NCI-H1436 treated with DMSO at 0.1 percent for 48 hours (cell line): ENCODE measurements around the gene RREB1.
"Not testable (repeated sequence)": the region's sequence is repeated elsewhere in the genome, so short reads cannot be mapped to it uniquely, and the experiment has no call there.

Experiments used
- DNase-seq: peaks from one replicate; lab custom pipeline; 2025; lab: John Stamatoyannopoulos, UW

The RREB1 gene

DNA sequence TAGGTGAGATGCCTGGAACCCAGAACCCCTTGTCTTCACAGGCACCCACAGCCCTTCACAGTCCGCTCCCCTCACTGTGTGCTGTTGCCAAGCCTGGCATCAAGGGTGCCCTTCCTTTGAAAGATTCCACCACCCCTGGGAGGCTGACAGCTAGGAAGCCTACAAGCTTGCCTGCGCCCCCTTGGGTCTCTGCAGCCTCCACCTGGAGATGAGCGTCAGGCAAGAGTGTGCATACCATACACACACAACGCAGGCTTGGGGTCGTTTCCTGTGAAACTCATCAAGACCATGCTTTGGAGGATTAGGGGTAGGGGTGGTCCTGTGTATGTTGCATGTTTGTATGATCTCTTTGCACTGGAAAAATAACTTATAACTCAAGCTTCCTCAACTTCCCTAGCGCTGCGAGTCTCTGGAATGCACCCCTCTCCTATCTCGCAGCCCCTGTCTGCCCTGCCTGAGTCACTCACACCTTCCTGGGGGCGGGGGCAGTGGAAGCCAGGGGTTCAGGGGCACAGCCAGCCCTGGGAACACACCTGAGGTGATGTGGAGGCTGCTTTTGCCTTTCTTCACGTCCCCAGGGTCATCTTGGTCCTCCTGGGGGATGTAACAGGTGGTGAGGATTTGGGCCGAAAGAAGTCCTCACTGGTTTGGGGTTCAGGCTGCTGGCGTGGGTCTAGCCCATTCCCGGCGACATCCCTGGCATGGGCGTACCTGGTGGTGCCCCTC is 138.1 kb downstream of the RREB1 start:
- DNase-seq: no peak

DNA sequence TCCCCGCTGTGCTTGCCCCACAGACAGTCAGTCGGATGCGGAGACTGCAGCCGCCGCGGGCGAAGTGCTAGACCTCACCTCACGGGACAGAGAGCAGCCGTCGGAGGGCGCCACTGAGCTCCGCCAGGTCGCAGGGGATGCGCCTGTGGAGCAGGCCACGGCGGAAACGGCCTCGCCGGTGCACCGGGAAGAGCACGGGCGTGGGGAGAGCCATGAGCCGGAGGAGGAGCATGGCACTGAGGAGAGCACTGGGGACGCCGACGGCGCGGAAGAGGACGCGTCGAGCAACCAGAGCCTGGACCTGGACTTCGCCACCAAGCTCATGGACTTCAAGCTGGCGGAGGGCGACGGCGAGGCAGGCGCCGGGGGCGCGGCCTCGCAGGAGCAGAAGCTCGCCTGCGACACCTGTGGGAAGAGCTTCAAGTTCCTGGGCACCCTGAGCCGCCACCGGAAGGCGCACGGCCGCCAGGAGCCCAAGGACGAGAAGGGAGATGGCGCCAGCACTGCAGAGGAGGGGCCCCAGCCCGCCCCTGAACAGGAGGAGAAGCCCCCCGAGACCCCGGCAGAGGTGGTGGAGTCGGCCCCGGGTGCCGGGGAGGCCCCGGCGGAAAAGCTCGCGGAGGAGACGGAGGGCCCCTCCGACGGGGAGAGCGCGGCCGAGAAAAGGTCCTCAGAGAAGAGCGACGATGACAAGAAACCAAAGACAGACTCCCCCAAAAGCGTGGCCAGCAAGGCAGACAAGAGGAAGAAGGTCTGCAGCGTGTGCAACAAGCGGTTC is 138.8 kb downstream of the RREB1 start:
- DNase-seq: no peak

DNA sequence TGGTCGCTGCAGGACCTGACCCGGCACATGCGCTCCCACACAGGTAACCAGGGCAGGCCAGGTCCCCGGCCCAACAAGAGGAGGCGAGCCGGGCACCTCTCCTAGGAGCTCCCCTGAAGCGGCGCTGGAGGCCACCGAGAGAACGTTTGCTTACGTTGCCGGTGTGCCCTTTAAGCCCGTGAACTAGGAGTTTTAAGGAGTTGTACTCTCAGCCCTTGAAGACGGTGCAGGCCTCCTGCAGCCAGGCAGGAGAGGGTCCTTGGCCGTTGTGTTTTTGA is 139.4 kb downstream of the RREB1 start:
- no peak for DNase-seq

DNA sequence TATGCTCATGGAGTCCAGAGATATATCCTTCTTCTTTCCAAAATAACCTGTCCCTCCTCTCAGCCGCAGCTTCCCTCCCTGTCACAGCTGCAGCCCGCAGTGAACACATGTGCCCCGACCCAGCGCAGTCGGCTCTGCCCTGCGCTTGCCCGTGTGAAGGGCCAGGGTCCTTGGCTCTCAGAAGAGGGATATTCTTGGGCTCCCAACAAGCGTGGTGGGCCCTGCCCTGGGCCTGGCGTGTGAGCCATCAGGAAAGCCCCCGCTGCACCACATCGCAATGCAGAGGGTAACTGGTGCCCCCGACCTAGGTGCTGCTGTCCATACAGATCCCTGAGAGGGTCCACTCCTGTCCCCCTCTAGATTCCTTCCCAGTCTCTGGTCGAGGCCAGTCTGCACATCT is 140.1 kb downstream of the RREB1 start:
- no peak for DNase-seq

DNA sequence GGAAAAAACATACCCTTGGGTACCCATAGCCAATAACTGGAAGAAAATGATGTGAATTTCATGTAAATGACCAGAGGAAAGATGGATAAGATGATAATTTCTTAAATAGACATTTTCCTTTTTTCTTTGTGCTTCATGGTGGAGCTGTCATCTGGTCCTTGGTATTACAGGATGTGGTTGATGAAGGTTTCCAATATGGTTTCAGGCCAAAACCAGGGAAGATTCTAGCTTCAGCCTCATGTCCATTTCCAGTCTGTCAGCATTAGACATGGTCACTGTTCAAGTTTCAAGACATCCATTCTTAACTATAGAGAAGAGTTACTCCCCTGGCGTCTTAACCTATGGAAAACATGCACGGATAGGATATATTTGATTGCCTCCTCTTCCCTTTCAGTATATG is 141.6 kb downstream of the RREB1 start:
- DNase-seq: no peak

DNA sequence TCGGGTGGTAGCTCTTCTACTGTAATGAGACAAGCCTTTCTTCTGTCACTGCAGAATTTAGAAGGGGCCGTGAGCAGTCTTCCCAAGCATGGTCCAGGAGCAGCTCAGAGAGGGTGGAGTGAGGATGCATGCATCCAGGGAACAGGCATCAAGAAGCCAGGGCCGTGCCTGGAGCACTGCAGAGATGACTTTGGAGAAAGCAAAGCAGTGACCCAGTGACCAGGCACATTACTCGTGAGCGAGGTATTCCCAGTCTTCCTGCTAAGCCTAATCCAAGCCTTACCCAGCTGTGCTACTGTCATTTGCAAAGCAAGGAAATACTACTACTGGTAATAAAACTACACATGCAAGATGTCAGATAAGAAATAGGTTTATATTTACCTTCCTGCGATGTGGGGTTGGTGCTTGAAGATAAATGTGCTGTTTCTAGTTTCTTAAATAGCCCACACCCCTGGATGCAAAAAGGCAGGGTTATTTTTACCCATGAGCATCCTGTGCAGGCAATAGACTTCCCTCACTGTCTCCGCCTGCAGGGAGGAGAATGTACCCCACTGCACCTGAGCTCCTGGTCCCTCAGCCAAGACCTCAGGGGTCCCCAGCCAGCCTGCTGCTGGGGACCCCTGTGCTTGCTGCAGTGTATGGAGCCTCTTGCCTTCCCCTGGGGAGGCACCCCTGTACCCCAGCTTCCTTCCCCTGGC is 142.3 kb downstream of the RREB1 start:
- no peak for DNase-seq

DNA sequence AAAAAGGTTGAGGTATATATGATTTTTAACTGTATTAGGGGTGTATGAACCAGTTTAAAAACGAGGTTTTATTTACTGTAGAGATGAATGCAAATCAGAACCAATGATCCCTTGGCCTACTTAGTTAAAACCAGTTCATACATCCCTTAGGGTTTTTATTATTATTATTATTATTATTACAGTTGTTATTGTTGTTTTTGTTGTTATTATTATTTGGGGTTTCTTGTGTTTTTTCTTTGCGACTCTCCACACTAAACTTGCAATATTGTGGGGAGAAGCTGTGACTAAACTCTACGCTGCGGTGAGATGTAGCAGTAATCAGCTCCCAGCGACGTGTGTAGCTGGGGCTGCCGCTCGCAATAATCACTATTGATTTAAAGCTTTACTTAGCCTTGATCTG is 143.1 kb downstream of the RREB1 start:
- no peak for DNase-seq

DNA sequence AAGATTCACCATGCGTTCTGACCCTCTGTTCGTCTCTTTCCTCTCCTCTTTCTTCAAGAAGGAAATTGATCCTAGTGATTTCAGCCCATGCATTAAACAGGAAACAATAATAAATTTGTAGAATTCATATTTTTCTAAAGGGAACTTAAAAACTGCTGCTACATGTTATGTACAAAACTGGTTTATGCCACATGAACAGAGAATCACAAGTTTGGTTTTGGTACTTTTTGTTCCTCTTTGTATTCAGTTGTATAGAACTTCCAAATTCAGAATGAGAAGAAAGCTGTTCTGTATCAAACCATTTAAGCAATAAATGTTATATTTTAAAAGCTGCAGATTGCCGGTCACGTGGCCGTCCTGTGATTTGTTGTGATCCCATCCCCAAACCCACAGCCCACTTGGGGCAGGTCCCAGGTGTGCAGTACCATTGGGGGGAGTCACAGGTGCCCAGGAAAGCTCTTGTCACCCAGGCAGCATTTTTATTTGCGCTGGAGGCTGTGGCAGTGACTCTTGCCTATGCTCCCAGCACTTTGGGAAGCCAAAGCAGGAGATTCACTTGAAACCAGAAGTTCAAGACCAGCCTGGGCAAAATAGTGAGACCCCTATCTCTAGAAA is 144.0 kb downstream of the RREB1 start:
- DNase-seq: no peak

DNA sequence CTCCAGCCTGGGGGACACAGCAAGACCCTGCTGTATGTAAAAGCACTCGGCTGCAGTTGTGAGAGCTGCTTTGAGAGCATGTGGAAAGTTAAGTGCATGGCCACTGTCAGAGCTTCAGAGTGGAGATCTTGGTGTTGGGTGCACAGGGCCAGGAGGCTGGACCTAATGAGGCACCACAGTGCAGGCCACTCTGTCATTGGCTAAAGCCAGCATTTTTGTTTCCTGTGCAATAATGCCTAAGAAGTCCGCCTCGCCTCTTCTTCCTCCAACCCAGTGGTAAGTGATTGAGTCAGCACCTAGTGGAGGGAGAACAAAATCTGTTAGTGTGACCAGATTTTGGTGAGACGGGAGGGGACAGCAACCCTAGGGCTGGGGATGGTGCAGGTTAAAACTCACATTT is 144.6 kb downstream of the RREB1 start:
- DNase-seq: no peak

DNA sequence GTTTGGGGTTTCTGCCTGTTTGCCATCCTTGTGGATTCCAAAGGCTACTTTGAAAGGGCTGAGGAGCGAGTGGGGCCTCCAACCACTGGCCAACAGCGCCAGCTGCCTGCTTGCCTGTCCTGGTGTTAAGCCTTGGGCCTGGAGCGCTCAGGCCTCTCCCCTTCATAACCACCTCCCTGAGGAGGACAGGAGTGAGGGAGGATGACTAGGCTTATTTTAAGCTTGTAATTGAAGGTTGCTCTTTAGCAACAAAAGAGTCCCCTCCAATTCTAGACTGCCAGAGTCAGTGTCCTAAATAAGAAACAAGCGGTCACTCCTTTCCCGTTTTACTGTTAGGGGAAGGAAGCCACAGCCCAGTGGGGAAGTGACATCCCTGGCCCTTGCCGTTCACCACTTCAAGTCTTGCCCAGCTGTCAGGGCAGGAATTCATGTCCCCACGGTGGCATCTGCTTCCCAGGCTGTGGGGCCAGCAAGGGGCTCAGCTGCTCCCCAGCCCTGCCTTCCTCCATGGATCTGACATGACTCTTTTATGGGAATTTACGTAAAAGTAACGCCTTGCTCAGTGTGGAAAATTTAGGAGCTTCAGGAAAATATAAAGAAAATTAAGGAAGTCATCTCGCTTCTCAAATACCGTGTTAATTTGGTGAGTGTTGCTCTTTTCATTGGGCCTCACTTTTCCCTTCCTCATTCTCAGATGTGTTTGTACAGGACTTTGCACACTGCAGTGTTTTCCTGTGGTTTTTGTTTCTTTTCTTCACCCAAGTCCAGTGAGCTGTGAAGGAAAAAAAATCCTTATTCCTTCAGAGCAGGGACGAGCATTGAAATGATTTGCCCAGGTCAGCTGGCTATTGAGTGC is 147.4 kb downstream of the RREB1 start:
- DNase-seq: no peak

DNA sequence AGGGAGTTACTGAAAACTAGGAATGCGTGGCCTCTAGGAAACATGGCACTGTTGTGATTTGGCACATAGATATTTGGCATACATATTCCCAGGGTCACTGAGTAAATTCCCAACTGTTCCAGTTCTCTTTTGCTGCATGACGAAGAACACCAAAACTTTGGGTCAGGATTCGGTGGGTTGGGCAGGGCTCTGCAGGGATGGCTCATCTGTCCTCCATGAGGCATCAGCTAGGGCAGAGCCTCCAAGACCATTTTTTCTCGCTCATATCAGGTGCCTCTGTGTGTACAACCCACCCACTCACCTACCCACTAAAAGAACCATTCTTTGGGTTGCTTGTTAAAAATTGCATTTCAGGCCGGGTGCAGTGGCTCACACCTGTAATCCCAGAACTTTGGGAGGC is 148.2 kb downstream of the RREB1 start:
- no peak for DNase-seq

DNA sequence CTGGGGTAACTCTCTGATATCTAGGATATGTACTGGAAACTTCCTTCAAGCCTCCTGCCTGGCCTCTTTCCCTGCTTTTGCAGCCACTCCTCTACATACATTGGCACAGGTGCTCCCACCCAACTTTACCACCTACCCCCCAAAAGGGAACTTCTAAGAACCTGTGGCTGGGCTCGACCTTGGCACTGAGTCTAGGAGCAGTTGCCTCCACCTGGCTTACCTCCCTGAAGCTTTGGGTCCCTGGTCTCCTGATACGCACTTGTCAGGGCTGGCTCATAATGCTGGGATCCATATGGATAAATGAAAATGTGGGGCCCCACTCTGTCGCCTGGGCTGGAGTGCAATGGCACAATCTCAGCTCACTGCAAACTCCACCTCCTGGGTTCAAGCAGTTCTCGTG is 149.0 kb downstream of the RREB1 start:
- DNase-seq: no peak

DNA sequence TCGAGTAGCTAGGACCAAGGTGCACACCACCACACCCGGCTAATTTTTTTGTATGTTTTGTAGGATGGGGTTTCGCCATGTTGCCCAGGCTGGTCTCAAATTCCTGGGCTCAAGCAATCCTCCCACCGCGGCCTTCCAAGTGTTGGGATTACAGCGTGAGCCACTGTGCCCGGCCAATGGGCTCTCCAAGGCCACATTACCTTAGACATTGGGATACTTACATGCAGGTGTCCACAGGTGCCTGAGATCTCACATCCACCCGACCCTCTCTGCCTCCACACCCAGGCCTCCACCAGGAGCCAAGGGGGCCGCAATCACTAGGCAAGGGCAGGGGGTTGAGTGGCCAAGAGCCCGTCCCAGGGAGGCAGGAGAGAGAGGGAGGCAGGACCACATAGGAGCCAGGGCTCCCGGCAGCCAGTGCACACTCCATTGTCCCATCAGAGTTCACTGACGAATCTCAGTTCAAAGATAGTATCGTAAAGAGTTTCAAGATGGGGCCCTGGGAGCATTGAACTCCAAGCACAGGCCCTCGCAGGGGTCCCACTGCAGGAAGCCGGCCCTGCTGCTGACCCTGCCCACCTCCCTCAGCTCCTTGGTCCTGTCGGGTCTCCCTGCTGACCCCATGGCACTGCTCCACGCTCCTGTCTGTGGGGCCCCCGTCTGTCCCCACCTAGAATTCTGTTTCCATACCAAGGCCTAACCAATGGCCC is 149.9 kb downstream of the RREB1 start:
- no peak for DNase-seq

DNA sequence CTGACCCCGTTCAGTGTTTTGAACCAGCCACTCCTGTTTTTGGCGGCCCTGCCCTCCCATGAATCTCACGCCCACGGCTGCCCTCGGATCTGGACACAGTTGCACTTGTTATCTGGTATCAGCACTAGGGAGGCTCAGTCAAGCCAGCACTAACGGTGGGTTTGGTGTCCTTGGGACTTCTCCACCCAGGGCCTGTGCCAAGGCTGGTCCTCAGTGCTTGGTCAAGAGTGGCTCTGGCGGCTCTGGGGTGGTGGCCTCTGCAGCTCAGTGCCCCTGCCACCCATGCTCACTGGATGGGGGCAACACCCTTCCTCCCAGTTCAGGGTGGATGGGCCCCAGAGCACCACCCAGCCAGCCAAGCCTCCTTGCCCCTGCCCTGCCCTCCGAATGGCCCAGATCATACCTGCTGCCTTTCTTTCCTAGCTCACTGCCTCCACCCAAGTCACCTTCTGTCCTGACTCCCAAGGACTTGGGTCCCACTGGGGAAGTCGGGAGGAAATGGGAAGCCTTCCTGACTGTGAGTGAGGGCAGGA is 150.5 kb downstream of the RREB1 start:
- DNase-seq: no peak

DNA sequence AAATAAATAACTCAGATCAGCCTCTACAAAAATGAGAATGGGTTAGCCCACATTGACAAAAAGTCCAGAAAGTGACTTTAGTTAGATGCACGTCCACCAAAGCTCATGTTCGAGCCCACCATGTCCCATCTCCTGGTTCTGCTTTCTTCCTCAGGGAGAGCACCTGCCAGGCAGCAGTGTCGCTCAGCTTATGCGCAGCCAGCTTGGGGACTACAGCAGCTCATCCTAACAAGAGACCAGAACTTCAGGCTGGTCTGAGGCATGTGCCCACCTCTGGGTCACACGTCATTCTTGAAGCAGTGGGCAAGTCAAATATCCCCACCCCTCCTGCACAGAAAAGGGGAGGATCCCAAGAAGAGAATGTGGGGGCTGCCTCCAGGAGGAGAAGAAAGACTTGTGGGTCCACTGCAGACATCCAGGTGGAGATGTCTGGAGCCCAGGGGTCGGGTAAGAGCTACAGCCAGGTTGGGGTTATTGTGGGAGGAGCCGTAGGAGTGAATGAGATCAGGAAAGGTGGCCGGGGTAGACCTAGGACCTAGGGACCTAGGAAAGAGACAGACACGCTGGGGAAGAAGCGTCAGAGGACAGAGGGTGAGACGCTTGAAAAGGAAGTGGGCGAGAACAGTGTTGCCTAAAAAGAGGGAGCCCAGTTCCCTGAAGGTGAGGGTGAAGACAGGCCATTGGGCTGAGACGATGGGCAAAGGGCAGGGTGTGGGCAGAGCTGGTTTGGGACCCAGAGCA is 152.7 kb downstream of the RREB1 start:
- DNase-seq: no peak

DNA sequence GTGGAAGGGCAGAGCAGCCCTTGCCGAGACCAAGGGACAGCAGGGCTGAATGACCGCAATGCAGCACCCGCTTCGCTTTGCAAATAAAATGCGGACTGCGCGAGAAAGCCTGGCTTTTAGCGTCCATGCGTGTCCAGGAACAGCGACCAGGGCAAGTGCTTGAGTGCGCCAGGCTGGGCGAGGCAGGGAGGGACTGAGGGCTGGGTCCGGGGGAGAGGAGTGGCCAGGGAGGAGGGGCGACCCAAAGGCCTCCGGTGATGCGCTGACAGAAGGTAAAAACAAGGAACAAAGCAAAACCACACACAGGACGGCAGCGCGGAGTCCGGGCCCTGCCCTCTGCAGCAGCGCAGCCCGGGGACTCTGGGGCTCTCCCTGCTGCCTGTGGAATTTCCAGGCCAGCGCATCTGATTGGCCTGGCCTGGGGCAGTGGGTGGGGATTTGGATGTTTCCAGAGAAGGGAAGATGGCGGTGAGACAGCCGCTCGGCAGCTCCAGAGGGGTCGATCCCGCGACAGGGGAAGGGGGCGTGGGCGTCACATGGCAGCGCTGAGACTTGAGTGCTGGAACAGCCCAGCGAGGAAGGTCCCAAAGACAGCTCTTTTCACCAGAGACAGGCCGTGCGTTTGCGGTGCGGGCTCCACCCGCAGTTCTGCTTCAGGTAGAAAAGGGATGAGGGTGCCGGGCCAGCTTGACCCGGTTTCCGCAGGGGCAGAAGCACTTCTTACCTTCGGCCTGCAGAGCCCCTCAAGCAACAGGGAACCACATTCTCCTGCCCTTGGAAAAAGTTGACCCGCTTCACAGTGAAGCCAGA is 153.5 kb downstream of the RREB1 start:
- no peak for DNase-seq

DNA sequence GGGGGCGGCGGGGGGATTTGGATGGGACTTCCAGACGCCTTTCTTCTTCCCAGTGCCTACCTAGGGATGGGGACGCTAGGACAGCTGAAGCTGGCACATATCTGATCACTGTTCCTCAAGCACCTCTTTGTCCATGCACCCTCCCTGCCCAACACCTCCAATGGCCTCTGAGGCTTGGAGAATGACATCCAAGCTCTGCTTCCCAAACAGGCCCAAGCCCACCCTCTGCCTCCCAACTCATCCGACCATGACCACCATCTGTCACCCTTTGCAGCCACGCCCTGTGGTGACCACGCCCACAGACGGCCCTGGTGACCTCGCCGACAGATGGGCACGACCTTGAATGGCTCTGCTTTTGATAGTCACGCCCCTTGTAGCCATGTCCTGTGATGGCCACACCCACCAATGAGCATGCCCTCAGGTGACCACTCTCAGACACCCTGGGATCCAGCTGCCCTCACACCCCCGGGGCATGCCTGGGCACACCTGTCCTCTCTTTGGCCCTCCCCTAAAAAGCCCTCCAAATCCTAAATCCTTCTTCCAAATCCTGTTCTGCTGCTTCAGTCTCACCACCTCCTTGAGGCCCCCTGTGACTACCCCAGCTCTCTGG is 154.2 kb downstream of the RREB1 start:
- DNase-seq: no peak

DNA sequence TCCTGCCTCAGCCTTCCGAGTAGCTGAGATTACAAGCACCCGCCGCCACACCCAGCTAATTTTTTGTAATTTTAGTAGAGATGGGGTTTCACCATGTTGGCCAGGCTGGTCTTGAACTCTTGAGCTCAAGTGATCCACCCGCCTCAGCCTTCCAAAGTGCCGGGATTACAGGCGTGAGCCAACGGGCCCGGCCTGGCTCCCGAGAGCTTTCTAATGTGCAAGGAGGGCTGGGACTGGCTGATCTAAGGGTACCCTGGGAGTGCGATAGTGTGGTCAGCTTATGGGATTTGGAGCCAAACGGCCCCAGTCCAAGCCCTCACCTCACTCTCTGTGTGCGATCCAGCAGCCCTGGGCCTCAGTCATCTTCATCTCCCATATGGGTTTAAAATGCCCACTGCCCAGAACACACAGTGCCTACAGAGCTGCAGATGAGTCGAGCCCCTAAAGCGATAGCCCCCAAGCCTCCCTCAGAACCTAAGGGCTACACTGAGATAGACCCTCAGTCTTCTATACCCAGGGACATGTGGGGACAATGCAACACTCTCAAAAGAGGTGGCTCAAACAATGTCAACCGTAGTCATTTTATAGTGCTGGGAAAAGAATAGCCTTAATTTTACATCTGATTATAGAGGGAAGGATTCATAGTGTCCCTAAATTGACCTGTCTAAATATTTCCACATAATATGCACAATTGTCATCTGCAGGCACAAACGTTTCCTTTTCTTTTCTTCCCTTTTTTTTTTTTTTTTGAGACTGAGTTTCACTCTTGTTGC is 155.2 kb downstream of the RREB1 start:
- no peak for DNase-seq

DNA sequence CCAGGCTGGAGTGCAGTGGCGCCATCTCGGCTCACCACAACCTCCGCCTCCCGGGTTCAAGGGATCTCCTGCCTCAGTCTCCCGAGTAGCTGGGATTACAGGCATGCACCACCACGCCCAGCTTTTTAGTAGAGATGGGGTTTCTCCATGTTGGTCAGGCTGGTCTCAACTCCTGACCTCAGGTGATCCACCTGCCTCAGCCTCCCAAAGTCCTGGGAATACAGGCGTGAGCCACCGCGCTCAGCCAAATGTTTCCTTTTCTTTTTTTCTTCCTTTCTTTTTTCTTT is 155.7 kb downstream of the RREB1 start:
- DNase-seq: not testable (repeated sequence)
